ENCODE results near the gene C7.

Gene C7

GRCh38 chr5:41003670-41004376 is 94.5 kb downstream of the C7 start (continued):
- TF ChIP-seq RBAK (tag by site-specific recombination; IDR thresholded peaks at IDR 0.05) (no peak), ZNF645 (tag by site-specific recombination; IDR thresholded peaks at IDR 0.05) (no peak), ZNF48 (tag by site-specific recombination; IDR thresholded peaks at IDR 0.05) (no peak), ZNF140 (tag by site-specific recombination; IDR thresholded peaks at IDR 0.05) (no peak), ZNF274 (IDR thresholded peaks at IDR 0.05; ENCODE audit: low read length) (no peak), ZNF274 (tag by site-specific recombination; IDR thresholded peaks at IDR 0.05; ENCODE audit: borderline replicate concordance) (no peak)
- TF ChIP-seq, protein P1, sequence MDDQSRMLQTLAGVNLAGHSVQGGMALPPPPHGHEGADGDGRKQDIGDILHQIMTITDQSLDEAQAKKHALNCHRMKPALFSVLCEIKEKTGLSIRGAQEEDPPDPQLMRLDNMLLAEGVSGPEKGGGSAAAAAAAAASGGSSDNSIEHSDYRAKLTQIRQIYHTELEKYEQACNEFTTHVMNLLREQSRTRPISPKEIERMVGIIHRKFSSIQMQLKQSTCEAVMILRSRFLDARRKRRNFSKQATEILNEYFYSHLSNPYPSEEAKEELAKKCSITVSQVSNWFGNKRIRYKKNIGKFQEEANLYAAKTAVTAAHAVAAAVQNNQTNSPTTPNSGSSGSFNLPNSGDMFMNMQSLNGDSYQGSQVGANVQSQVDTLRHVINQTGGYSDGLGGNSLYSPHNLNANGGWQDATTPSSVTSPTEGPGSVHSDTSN (CRISPR knock-in tag; IDR thresholded peaks at IDR 0.05) = no peak

DNA sequence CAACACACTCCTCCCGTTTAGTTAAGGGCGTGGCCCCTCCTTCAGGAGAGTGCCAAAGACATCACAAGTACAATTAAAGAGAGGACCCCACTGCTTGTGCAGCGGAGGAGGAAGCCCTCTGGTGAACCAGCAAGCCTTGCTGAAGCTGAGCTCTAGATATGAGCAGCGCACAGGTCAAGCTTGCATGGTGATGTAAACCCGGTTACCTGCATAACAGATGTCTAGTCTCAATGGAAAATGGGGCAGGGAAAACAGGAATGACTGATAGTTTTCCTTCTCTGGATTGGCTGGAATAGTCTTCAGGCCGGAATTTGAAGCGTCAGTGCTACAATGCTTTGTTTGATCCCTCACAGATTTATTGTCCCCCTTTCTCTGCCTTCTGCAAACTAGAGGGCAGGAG is 95.6 kb downstream of the C7 start:
- ChIA-PET POLR2A (no interaction called here), CTCF (no interaction called here)
- H3K4me3 ChIP-seq (ENCODE audit: low read depth, low read length) = no peak overlapping the region
- H3K36me3 ChIP-seq (ENCODE audit: control insufficient read depth in 2 of 2, insufficient read depth in 1 of 2, low read length in 2 of 2) = no peaks in the 10 kb centered on the region
- TF ChIP-seq ZFP41 (tag by site-specific recombination; IDR thresholded peaks at IDR 0.05; ENCODE audit: borderline replicate concordance) (no peak), ZNF211 (tag by site-specific recombination; IDR thresholded peaks at IDR 0.05; ENCODE audit: low read depth) (no peak), GLI4 (tag by site-specific recombination; IDR thresholded peaks at IDR 0.05) (no peak)
- no peaks in the 10 kb centered on the region for H3K9me3 ChIP-seq (ENCODE audit: control insufficient read depth, insufficient read depth, low read depth, low read length)
- no peaks in the 10 kb centered on the region for H3K4me1 ChIP-seq (ENCODE audit: control insufficient read depth, insufficient read depth, low read length)
- H3K27ac ChIP-seq (ENCODE audit: extremely low read depth, low read depth, low read length) = no peak overlapping the region

- POLR2A ChIA-PET = no interaction called here
- no peak for TF ChIP-seq ZNF704 (tag by site-specific recombination; IDR thresholded peaks at IDR 0.05)
- TF ChIP-seq ZSCAN16 (tag by site-specific recombination; IDR thresholded peaks at IDR 0.05) = no peak
- no peak for TF ChIP-seq ZNF214 (tag by site-specific recombination; IDR thresholded peaks at IDR 0.05; ENCODE audit: borderline replicate concordance)
- no peak for TF ChIP-seq OVOL3 (tag by site-specific recombination; IDR thresholded peaks at IDR 0.05)
- no peak for TF ChIP-seq SP3 (tag by site-specific recombination; IDR thresholded peaks at IDR 0.05)
- TF ChIP-seq ZNF664 (tag by site-specific recombination; IDR thresholded peaks at IDR 0.05) = no peak
- TF ChIP-seq ZNF654 (tag by site-specific recombination; IDR thresholded peaks at IDR 0.05; ENCODE audit: low read depth) = no peak
- no peak for TF ChIP-seq ZNF133 (tag by site-specific recombination; IDR thresholded peaks at IDR 0.05)
- TF ChIP-seq, protein P2, sequence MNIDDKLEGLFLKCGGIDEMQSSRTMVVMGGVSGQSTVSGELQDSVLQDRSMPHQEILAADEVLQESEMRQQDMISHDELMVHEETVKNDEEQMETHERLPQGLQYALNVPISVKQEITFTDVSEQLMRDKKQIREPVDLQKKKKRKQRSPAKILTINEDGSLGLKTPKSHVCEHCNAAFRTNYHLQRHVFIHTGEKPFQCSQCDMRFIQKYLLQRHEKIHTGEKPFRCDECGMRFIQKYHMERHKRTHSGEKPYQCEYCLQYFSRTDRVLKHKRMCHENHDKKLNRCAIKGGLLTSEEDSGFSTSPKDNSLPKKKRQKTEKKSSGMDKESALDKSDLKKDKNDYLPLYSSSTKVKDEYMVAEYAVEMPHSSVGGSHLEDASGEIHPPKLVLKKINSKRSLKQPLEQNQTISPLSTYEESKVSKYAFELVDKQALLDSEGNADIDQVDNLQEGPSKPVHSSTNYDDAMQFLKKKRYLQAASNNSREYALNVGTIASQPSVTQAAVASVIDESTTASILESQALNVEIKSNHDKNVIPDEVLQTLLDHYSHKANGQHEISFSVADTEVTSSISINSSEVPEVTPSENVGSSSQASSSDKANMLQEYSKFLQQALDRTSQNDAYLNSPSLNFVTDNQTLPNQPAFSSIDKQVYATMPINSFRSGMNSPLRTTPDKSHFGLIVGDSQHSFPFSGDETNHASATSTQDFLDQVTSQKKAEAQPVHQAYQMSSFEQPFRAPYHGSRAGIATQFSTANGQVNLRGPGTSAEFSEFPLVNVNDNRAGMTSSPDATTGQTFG (tag by site-specific recombination; IDR thresholded peaks at IDR 0.05; ENCODE audit: borderline replicate concordance) = no peak
- TF ChIP-seq ZNF585B (tag by site-specific recombination; IDR thresholded peaks at IDR 0.05) = no peak
- no peak for TF ChIP-seq ZNF146 (tag by site-specific recombination; IDR thresholded peaks at IDR 0.05)
- TF ChIP-seq GLI2 (tag by site-specific recombination; IDR thresholded peaks at IDR 0.05; ENCODE audit: borderline replicate concordance, low read depth) = no peak
- no peak for TF ChIP-seq ZNF426 (tag by site-specific recombination; IDR thresholded peaks at IDR 0.05)
- no peak for TF ChIP-seq MYNN (tag by site-specific recombination; IDR thresholded peaks at IDR 0.05; ENCODE audit: borderline replicate concordance)
- no peak for TF ChIP-seq ZNF768 (tag by site-specific recombination; IDR thresholded peaks at IDR 0.05)
- TF ChIP-seq SCRT1 (tag by site-specific recombination; IDR thresholded peaks at IDR 0.05; ENCODE audit: borderline replicate concordance) = no peak
- no peak for TF ChIP-seq ZFHX2 (tag by site-specific recombination; conservative IDR thresholded peaks at IDR 0.05)
- no peak for TF ChIP-seq ZNF221 (tag by site-specific recombination; IDR thresholded peaks at IDR 0.05; ENCODE audit: borderline replicate concordance)
- TF ChIP-seq ZNF354C (tag by site-specific recombination; IDR thresholded peaks at IDR 0.05; ENCODE audit: borderline replicate concordance, low read depth) = no peak
- H3K27ac ChIP-seq (ENCODE audit: extremely low read depth, low read depth, low read length) = no peak overlapping the region
- H3K36me3 ChIP-seq (ENCODE audit: control insufficient read depth in 2 of 2, insufficient read depth in 1 of 2, low read length in 2 of 2) = no peaks in the 10 kb centered on the region
- CTCF ChIA-PET = interaction anchor here (0.8 kb wide), 1 partner anchor 476 kb away, joined by 4 read pairs; no protein-coding TSS in a partner anchor
- H3K4me1 ChIP-seq (ENCODE audit: control insufficient read depth, insufficient read depth, low read length) = no peaks in the 10 kb centered on the region
- H3K4me3 ChIP-seq (ENCODE audit: low read depth, low read length) = no peak overlapping the region
- H3K9me3 ChIP-seq (ENCODE audit: control insufficient read depth, insufficient read depth, low read depth, low read length) = no peaks in the 10 kb centered on the region
Measured at GRCh38 chr5:41009232-41009631, 99.9 kb downstream of the C7 start.
